ENCODE measurements around the gene PPDPF. TPM values are rescaled to one million over a fixed set of nuclear protein-coding genes. Genes with fewer than 3 reads are reported as not detected.
A peak's percentile ranks its signal among the peaks of the same experiment; 100 is the strongest.

Gene PPDPF
- total RNA-seq, 1 experiment from 2014 or later: 245 TPM

GRCh38 chr20:63520934-63521601, 503 bp downstream of the PPDPF start:
- CTCF ChIA-PET: interaction anchor here (1.0 to 1.7 kb wide), 2 partner anchors 17 to 24 kb away, joined by 4 to 21 read pairs; partner anchors contain the start of gene PTK6
- TSS peak; percentile 68 for BruUV-seq (replicated peaks)
- DNase-seq: peak; percentile 80
- Histone ChIP-seq H4K20me1 (ENCODE audit: low read length) (peaks cover 24% of the 10 kb centered on the region), H3K36me3 (ENCODE audit: low read depth, low read length) (peaks cover 24% of the 10 kb centered on the region), H3K4me3 (ENCODE audit: low read length) (peak overlapping the region; percentile 99), H3K27ac (ENCODE audit: low read length) (peak overlapping the region; percentile 75), H3K79me2 (ENCODE audit: low read length) (peaks cover 27% of the 10 kb centered on the region), H3K27me3 (ENCODE audit: low read length) (no peaks in the 10 kb centered on the region), H3F3A (ENCODE audit: low read length, unreplicated experiment) (peaks cover 8% of the 10 kb centered on the region), H3K9me3 (ENCODE audit: low read length) (no peaks in the 10 kb centered on the region), H3K4me2 (ENCODE audit: low read length) (peak overlapping the region; percentile 93), H3K9me2 (replicated peaks; ENCODE audit: low read length) (no peaks in the 10 kb centered on the region), H3K4me1 (ENCODE audit: insufficient read depth, low read length) (peaks cover 13% of the 10 kb centered on the region), H3K9ac (ENCODE audit: low read length) (peak overlapping the region; percentile 93), H2AFZ (ENCODE audit: low read length) (no peak overlapping the region)
- intact Hi-C loops (cut with micrococcal nuclease): loop anchor here (1.0 kb wide), 1 partner anchor 79 kb away; no protein-coding TSS in a partner anchor
- TF ChIP-seq EZH2phosphoT487 (IDR thresholded peaks at IDR 0.05; ENCODE audit: borderline replicate concordance, low read length) (no peak), EZH2 (IDR thresholded peaks at IDR 0.05; ENCODE audit: low read length, unreplicated experiment) (no peak), CTCF (conservative IDR thresholded peaks at IDR 0.05; ENCODE audit: low read depth, low read length) (no peak)
- POLR2A ChIA-PET (ENCODE audit: unreplicated experiment): interaction anchor here (0.6 to 1.8 kb wide), 7 partner anchors 16 to 344 kb away, joined by 3 to 23 read pairs (median 4); partner anchors contain the start of genes PTK6 and TPD52L2
- ATAC-seq: peak; percentile 59

- H3K4me3 ChIP-seq (ENCODE audit: low read length): peak overlapping the region; percentile 99
- BruUV-seq (replicated peaks): no TSS peak
- ATAC-seq (no peak), DNase-seq (no peak)
- TF ChIP-seq EZH2phosphoT487 (IDR thresholded peaks at IDR 0.05; ENCODE audit: borderline replicate concordance, low read length) (no peak), CTCF (conservative IDR thresholded peaks at IDR 0.05; ENCODE audit: low read depth, low read length) (no peak), EZH2 (IDR thresholded peaks at IDR 0.05; ENCODE audit: low read length, unreplicated experiment) (no peak)
- ChIA-PET POLR2A (ENCODE audit: unreplicated experiment) (interaction anchor here (0.7 to 1.8 kb wide), 4 partner anchors 15 to 120 kb away, joined by 4 to 23 read pairs (median 12); partner anchors contain the start of gene PTK6), CTCF (interaction anchor here (1.7 kb wide), 1 partner anchor 25 kb away, joined by 21 read pairs; no protein-coding TSS in a partner anchor)
- no peaks in the 10 kb centered on the region for H3K27me3 ChIP-seq (ENCODE audit: low read length)
- no peak overlapping the region for H2AFZ ChIP-seq (ENCODE audit: low read length)
- H3K36me3 ChIP-seq (ENCODE audit: low read depth, low read length): peaks cover 24% of the 10 kb centered on the region
- H4K20me1 ChIP-seq (ENCODE audit: low read length): peaks cover 24% of the 10 kb centered on the region
- H3K4me2 ChIP-seq (ENCODE audit: low read length): peak overlapping the region; percentile 93
- peaks cover 27% of the 10 kb centered on the region for H3K79me2 ChIP-seq (ENCODE audit: low read length)
- no peaks in the 10 kb centered on the region for H3K9me3 ChIP-seq (ENCODE audit: low read length)
- H3K4me1 ChIP-seq (ENCODE audit: insufficient read depth, low read length): peaks cover 13% of the 10 kb centered on the region
- no peaks in the 10 kb centered on the region for H3K9me2 ChIP-seq (replicated peaks; ENCODE audit: low read length)
- H3F3A ChIP-seq (ENCODE audit: low read length, unreplicated experiment): peaks cover 8% of the 10 kb centered on the region
- intact Hi-C loops (cut with micrococcal nuclease): no loop called here
- H3K9ac ChIP-seq (ENCODE audit: low read length): peak overlapping the region; percentile 93
- H3K27ac ChIP-seq (ENCODE audit: low read length): peak overlapping the region; percentile 75
Observed at GRCh38 chr20:63521602-63522001, 1.0 kb downstream of the PPDPF start.
